ENCODE data around the gene ABCA10. TPM values are rescaled to one million over a fixed set of nuclear protein-coding genes. Genes with fewer than 3 reads are reported as not detected.
"Not testable (repeated sequence)": the region's sequence is repeated elsewhere in the genome, so short reads cannot be mapped to it uniquely, and the experiment has no call there.

The ABCA10 gene, protein sequence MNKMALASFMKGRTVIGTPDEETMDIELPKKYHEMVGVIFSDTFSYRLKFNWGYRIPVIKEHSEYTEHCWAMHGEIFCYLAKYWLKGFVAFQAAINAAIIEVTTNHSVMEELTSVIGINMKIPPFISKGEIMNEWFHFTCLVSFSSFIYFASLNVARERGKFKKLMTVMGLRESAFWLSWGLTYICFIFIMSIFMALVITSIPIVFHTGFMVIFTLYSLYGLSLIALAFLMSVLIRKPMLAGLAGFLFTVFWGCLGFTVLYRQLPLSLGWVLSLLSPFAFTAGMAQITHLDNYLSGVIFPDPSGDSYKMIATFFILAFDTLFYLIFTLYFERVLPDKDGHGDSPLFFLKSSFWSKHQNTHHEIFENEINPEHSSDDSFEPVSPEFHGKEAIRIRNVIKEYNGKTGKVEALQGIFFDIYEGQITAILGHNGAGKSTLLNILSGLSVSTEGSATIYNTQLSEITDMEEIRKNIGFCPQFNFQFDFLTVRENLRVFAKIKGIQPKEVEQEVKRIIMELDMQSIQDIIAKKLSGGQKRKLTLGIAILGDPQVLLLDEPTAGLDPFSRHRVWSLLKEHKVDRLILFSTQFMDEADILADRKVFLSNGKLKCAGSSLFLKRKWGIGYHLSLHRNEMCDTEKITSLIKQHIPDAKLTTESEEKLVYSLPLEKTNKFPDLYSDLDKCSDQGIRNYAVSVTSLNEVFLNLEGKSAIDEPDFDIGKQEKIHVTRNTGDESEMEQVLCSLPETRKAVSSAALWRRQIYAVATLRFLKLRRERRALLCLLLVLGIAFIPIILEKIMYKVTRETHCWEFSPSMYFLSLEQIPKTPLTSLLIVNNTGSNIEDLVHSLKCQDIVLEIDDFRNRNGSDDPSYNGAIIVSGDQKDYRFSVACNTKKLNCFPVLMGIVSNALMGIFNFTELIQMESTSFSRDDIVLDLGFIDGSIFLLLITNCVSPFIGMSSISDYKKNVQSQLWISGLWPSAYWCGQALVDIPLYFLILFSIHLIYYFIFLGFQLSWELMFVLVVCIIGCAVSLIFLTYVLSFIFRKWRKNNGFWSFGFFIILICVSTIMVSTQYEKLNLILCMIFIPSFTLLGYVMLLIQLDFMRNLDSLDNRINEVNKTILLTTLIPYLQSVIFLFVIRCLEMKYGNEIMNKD (N-terminal part only)
- 17.7 TPM for total RNA-seq

DNA sequence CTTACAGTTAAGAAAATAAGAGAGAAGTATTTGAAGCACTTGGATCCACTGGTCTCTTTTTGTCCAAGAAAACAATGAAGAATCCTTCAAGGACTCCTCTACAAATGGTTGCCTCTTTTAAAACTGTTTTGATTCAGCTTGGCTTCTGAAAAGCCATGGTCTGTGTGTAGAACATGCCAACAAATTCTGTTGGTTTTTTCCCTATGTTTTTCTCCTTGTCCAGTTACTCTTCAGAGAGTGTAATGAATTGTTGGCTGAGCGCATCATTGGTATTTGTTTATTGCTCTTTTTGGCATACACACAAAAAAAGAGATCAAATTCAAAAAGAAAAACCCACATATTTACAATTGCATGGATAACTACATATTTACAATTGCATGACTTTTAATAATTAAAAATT lies at the start of gene ABCA10:
ABCA10 (minus strand) TSS at position 249 of the 400 bp plus-strand sequence. CDS start 3,466 bp downstream, outside the sequence.
- Histone ChIP-seq H3K27ac (ENCODE audit: low read depth, low read length) (no peak within 1 kb of the TSS), H3K9ac (ENCODE audit: low read depth in 1 of 3, low read length in 3 of 3) (no peak within 1 kb of the TSS), H3K9me3 (ENCODE audit: control insufficient read depth in 3 of 3, low read length in 3 of 3) (peaks cover 0 to 3% (median 0%) of the 10 kb centered on the region in 3 donors), H3K27me3 (ENCODE audit: control insufficient read depth in 3 of 3, insufficient read depth in 3 of 3, low read length in 3 of 3) (no peaks in the 10 kb centered on the region), H3K4me1 (ENCODE audit: control insufficient read depth in 3 of 3, insufficient read depth in 3 of 3, low read length in 3 of 3) (no peaks in the 10 kb centered on the region), H3K36me3 (ENCODE audit: control insufficient read depth in 3 of 3, insufficient read depth in 3 of 3, low read length in 3 of 3) (peaks cover 0 to 2% (median 0%) of the 10 kb centered on the region in 3 donors), H3K4me3 (ENCODE audit: low read length in 3 of 3) (peak within 1 kb of the TSS in 1 of 3 donors; percentile 59)

DNA sequence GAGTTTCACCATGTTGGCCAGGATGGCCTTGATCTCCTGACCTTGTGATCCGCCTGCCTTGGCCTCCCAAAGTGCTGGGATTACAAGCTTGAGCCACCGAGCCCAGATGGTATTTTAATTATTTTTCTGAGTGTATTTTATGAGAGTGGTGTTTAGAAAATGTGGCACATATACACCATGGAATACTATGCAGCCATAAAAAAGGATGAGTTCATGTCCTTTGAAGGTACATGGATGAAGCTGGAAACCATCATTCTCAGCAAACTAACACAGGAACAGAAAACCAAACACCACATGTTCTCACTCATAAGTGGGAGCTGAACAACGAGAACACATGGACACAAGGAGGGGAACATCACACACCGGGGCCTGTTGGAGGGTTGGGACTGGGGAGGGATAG lies 47.7 kb upstream of the ABCA10 start:
- H3K4me1 ChIP-seq (ENCODE audit: control insufficient read depth in 3 of 3, insufficient read depth in 3 of 3, low read length in 3 of 3); H3K27me3 ChIP-seq (ENCODE audit: control insufficient read depth in 3 of 3, insufficient read depth in 3 of 3, low read length in 3 of 3); H3K27ac ChIP-seq (ENCODE audit: low read depth, low read length); H3K9ac ChIP-seq (ENCODE audit: low read depth in 1 of 3, low read length in 3 of 3); H3K4me3 ChIP-seq (ENCODE audit: low read length in 3 of 3); H3K9me3 ChIP-seq (ENCODE audit: control insufficient read depth in 3 of 3, low read length in 3 of 3): not testable (repeated sequence)
- peaks cover 5 to 11% (median 5%) of the 10 kb centered on the region in 3 donors for H3K36me3 ChIP-seq (ENCODE audit: control insufficient read depth in 3 of 3, insufficient read depth in 3 of 3, low read length in 3 of 3)

DNA sequence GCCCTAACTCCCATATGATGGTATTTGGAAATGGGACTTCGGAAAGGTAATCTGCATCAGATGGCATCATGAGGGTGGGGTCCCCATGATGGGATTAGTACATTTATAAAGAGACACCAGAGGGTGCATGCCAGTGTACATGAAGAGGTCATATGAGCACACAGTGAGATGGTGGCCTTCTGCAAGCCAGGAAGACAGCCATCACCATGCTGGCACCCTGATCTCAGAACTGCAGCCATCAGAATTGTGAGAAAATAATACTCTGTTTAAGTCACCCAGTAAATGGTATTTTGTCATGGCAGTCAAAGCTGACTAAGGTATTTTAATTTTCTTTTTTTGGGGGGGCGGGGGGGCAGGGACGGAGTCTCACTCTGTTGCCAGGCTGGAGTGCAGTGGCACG lies 47.1 kb upstream of the ABCA10 start:
- no peaks in the 10 kb centered on the region for H3K9me3 ChIP-seq (ENCODE audit: control insufficient read depth in 3 of 3, low read length in 3 of 3)
- no peak overlapping the region for H3K9ac ChIP-seq (ENCODE audit: low read depth in 1 of 3, low read length in 3 of 3)
- no peak overlapping the region for H3K27ac ChIP-seq (ENCODE audit: low read depth, low read length)
- H3K4me1 ChIP-seq (ENCODE audit: control insufficient read depth in 3 of 3, insufficient read depth in 3 of 3, low read length in 3 of 3), result no peaks in the 10 kb centered on the region
- H3K27me3 ChIP-seq (ENCODE audit: control insufficient read depth in 3 of 3, insufficient read depth in 3 of 3, low read length in 3 of 3), result no peaks in the 10 kb centered on the region
- H3K4me3 ChIP-seq (ENCODE audit: low read length in 3 of 3), result no peak overlapping the region
- H3K36me3 ChIP-seq (ENCODE audit: control insufficient read depth in 3 of 3, insufficient read depth in 3 of 3, low read length in 3 of 3), result peaks cover 5 to 11% (median 5%) of the 10 kb centered on the region in 3 donors

DNA sequence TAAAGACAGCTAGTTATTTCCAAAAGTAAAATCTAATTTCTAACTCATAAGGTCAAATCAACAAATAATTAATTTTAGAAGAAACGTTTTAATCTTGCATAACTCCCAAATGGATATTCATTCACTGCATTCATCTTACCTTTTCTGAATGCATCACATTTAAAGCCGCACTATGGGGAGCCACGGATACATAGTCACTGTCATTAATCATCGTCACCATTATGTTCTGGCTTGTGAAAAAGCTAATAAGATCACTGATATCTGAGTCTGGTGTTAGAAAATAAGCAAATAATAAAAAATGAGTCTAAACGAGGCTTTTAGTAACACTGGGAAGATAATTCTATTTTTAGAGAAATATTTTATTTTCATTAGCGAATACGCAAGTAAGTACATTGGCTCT lies 42.4 kb upstream of the ABCA10 start:
- no peaks in the 10 kb centered on the region for H3K27me3 ChIP-seq (ENCODE audit: control insufficient read depth in 3 of 3, insufficient read depth in 3 of 3, low read length in 3 of 3)
- peaks cover 0 to 3% (median 2%) of the 10 kb centered on the region in 3 donors for H3K4me1 ChIP-seq (ENCODE audit: control insufficient read depth in 3 of 3, insufficient read depth in 3 of 3, low read length in 3 of 3)
- no peak overlapping the region for H3K9ac ChIP-seq (ENCODE audit: low read depth in 1 of 3, low read length in 3 of 3)
- H3K9me3 ChIP-seq (ENCODE audit: control insufficient read depth in 3 of 3, low read length in 3 of 3), result no peaks in the 10 kb centered on the region
- H3K4me3 ChIP-seq (ENCODE audit: low read length in 3 of 3), result no peak overlapping the region
- no peak overlapping the region for H3K27ac ChIP-seq (ENCODE audit: low read depth, low read length)
- peaks cover 0 to 3% (median 2%) of the 10 kb centered on the region in 3 donors for H3K36me3 ChIP-seq (ENCODE audit: control insufficient read depth in 3 of 3, insufficient read depth in 3 of 3, low read length in 3 of 3)

DNA sequence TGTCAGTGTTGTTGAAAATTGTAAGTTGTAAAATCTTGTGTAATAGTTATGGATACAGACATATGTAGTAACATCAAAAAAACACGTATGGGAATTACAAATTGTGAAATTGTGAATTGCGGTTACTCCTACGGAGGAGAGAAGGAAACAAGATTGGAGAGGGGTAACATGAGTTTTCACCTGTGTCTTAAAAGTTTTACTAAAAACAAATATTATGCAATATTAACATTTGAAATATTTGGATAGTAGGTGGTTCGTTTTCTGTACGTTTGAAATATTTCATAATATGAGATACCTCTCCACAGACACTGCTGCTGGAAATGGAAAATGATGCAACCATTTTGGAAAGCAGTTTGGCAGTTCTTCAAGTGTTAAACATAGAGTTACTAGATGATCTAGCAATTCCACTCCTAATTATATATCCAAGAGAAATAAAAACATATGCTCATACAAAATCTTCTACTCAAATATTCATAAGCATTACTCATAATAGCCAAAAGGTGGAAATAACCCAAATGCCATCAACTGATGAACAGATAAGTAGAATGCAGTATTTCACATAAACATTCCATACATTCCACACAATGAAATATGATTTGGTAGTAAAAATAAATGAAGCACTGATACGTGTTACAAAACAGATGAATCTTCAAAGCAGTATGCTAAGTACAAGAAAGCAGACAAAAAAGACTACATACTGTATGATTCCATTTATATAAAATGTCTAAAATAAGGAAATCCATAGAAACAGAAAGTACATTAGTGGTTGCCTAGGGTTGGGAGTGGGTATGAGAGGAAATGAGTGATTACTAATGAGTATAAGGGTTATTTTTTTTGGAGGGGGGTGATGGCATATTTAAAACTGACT lies 40.7 kb upstream of the ABCA10 start:
- Histone ChIP-seq H3K4me3 (ENCODE audit: low read length in 3 of 3) (peak overlapping the region in 1 of 3 donors; percentile 26), H3K4me1 (ENCODE audit: control insufficient read depth in 3 of 3, insufficient read depth in 3 of 3, low read length in 3 of 3) (peaks cover 0 to 3% (median 2%) of the 10 kb centered on the region in 3 donors), H3K27ac (ENCODE audit: low read depth, low read length) (peak overlapping the region; percentile 81), H3K36me3 (ENCODE audit: control insufficient read depth in 3 of 3, insufficient read depth in 3 of 3, low read length in 3 of 3) (no peaks in the 10 kb centered on the region), H3K9me3 (ENCODE audit: control insufficient read depth in 3 of 3, low read length in 3 of 3) (no peaks in the 10 kb centered on the region), H3K9ac (ENCODE audit: low read depth in 1 of 3, low read length in 3 of 3) (peak overlapping the region in 1 of 3 donors; percentile 24), H3K27me3 (ENCODE audit: control insufficient read depth in 3 of 3, insufficient read depth in 3 of 3, low read length in 3 of 3) (no peaks in the 10 kb centered on the region)

DNA sequence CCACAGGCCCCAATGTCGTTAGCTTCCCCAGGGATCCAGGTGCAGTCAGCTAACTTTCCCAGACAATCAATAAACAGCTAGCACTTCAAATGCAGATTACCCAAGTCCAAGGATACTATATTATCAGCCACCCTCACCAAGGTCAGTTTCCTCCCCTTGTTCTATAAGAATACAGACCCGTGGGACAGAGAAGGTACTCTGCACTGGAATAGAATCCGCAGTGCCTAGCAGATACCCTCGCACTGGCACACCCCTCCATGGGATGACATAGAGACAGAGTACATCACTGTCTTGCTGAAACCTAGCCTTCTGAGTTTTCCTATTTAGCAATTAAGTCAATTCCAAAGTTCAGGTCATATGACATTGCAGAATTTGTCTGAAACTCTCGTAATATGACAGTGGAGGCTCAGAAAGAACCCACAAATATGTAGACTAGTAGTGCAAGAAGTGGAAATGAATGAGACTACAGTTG lies 40.0 kb upstream of the ABCA10 start:
- no peaks in the 10 kb centered on the region for H3K9me3 ChIP-seq (ENCODE audit: control insufficient read depth in 3 of 3, low read length in 3 of 3)
- no peaks in the 10 kb centered on the region for H3K27me3 ChIP-seq (ENCODE audit: control insufficient read depth in 3 of 3, insufficient read depth in 3 of 3, low read length in 3 of 3)
- H3K27ac ChIP-seq (ENCODE audit: low read depth, low read length), result peak overlapping the region; percentile 81
- peaks cover 0 to 3% (median 0%) of the 10 kb centered on the region in 3 donors for H3K36me3 ChIP-seq (ENCODE audit: control insufficient read depth in 3 of 3, insufficient read depth in 3 of 3, low read length in 3 of 3)
- H3K4me1 ChIP-seq (ENCODE audit: control insufficient read depth in 3 of 3, insufficient read depth in 3 of 3, low read length in 3 of 3), result peaks cover 0 to 3% (median 2%) of the 10 kb centered on the region in 3 donors
- no peak overlapping the region for H3K9ac ChIP-seq (ENCODE audit: low read depth in 1 of 3, low read length in 3 of 3)
- H3K4me3 ChIP-seq (ENCODE audit: low read length in 3 of 3), result no peak overlapping the region

DNA sequence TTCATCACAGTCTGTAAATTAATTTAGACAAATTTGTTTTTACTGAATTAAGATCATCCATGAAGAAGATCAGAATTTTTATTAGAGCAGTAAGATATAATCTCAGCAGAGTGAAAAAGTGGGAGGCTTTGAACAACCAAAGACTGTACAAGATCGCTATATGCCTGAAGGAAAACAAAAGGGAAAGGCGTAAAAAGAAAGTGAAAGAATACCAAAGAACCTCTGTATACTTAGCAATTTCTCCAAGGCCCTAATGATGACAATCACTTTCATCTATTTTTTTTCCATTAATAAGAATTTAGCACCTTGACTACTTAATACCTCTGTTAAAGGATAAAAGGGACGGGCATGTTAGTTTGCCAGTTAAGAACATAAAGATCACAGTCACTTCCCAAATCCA lies 38.6 kb upstream of the ABCA10 start:
- peaks cover 0 to 3% (median 2%) of the 10 kb centered on the region in 3 donors for H3K4me1 ChIP-seq (ENCODE audit: control insufficient read depth in 3 of 3, insufficient read depth in 3 of 3, low read length in 3 of 3)
- no peaks in the 10 kb centered on the region for H3K27me3 ChIP-seq (ENCODE audit: control insufficient read depth in 3 of 3, insufficient read depth in 3 of 3, low read length in 3 of 3)

DNA sequence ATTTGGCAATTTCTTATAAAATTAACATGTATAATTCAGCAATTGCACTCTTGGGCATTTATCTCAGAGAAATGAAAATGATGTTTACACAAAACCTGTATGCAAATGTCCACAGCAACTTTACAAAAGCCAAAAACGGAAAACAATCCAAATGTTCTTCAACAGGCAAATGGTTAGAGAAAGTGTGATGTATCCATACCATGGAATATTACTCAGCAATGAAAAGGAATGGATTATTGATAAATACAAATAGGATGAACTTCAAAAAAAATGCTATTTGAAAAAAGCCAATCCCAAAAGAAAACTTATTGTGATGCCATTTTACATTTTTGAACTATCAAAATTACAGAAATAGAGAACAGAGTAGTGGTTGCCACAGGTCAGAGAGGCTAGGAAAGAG lies 37.2 kb upstream of the ABCA10 start:
- H3K4me3 ChIP-seq (ENCODE audit: low read length in 3 of 3), result no peak overlapping the region
- H3K27me3 ChIP-seq (ENCODE audit: control insufficient read depth in 3 of 3, insufficient read depth in 3 of 3, low read length in 3 of 3), result no peaks in the 10 kb centered on the region
- no peaks in the 10 kb centered on the region for H3K9me3 ChIP-seq (ENCODE audit: control insufficient read depth in 3 of 3, low read length in 3 of 3)
- H3K36me3 ChIP-seq (ENCODE audit: control insufficient read depth in 3 of 3, insufficient read depth in 3 of 3, low read length in 3 of 3), result peaks cover 0 to 9% (median 6%) of the 10 kb centered on the region in 3 donors
- peaks cover 0 to 3% (median 2%) of the 10 kb centered on the region in 3 donors for H3K4me1 ChIP-seq (ENCODE audit: control insufficient read depth in 3 of 3, insufficient read depth in 3 of 3, low read length in 3 of 3)
- H3K27ac ChIP-seq (ENCODE audit: low read depth, low read length), result no peak overlapping the region
- no peak overlapping the region for H3K9ac ChIP-seq (ENCODE audit: low read depth in 1 of 3, low read length in 3 of 3)

More for the DNA sequence above, 38.6 kb upstream of the ABCA10 start:
- H3K9ac ChIP-seq (ENCODE audit: low read depth in 1 of 3, low read length in 3 of 3), result no peak overlapping the region
- H3K27ac ChIP-seq (ENCODE audit: low read depth, low read length), result no peak overlapping the region
- H3K9me3 ChIP-seq (ENCODE audit: control insufficient read depth in 3 of 3, low read length in 3 of 3), result no peaks in the 10 kb centered on the region
- peaks cover 0 to 4% (median 4%) of the 10 kb centered on the region in 3 donors for H3K36me3 ChIP-seq (ENCODE audit: control insufficient read depth in 3 of 3, insufficient read depth in 3 of 3, low read length in 3 of 3)
- no peak overlapping the region for H3K4me3 ChIP-seq (ENCODE audit: low read length in 3 of 3)

DNA sequence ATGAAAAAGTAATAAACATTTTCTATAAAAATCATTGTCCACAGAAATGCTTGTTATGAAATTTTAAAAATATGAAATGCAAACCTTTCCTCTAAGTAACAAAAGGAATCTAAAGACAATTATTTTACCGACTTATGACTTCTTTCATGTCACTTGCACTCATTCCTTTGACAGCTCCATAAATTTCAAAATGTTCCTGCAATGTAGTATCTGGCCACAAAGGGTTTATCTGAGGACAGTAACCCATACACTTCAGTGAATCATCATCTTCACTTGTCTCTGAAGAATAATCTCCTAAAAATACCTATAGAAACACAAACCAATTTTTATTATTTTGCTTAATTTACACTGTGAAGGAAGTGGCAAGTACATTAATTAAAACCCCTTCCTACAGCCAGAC lies 25.6 kb upstream of the ABCA10 start:
- Histone ChIP-seq H3K27me3 (ENCODE audit: control insufficient read depth in 3 of 3, insufficient read depth in 3 of 3, low read length in 3 of 3) (no peaks in the 10 kb centered on the region), H3K9ac (ENCODE audit: low read depth in 1 of 3, low read length in 3 of 3) (no peak overlapping the region), H3K4me1 (ENCODE audit: control insufficient read depth in 3 of 3, insufficient read depth in 3 of 3, low read length in 3 of 3) (no peaks in the 10 kb centered on the region), H3K27ac (ENCODE audit: low read depth, low read length) (no peak overlapping the region), H3K36me3 (ENCODE audit: control insufficient read depth in 3 of 3, insufficient read depth in 3 of 3, low read length in 3 of 3) (peaks cover 16 to 33% (median 33%) of the 10 kb centered on the region in 3 donors), H3K4me3 (ENCODE audit: low read length in 3 of 3) (no peak overlapping the region), H3K9me3 (ENCODE audit: control insufficient read depth in 3 of 3, low read length in 3 of 3) (no peaks in the 10 kb centered on the region)

Measured in skeletal muscle tissue (tissue), 4 donors.